K562 (cell line): ENCODE results near the gene MND1. TPM values are rescaled to one million over a fixed set of nuclear protein-coding genes. Genes with fewer than 3 reads are reported as not detected.
A peak's percentile ranks its signal among the peaks of the same experiment; 100 is the strongest.

Experiments used
- ATAC-seq: fragments of 200-7000 bp; cut with Tn5 transposase; 3 replicates; pipeline ENCODE4 v1.9.1; 2020; ENCODE audit warnings: moderate library complexity
- BruUV-seq: library from RNA; stranded (reverse); fragments of 400-500 nt; replicated peaks from 2 replicates; lab custom pipeline; 2021; lab: Mats Ljungman, UMichigan
- CTCF ChIA-PET: fragments of 300-600 bp; formaldehyde crosslinking; extraction: SDS; loops from one replicate; lab custom pipeline; 2021; ENCODE audit warnings: low intra/inter-chr PET ratio; lab: Yijun Ruan, JAX
- POLR2A ChIA-PET: fragments of 300-600, 350-650 bp; sonication (Branson Sonifier 250); formaldehyde crosslinking; extraction: SDS; loops from one replicate; lab custom pipeline; 2021; ENCODE audit warnings: antibody characterized with exemption, inconsistent platforms; lab: Yijun Ruan, JAX
- DNase-seq, 4 experiments: peaks; one replicate each; pipeline versions ENCODE4 v3.0.0 to v3.0.0-alpha.2; 2011 to 2018; ENCODE audit warnings: low spot score in 3 of 4, mixed read lengths in 3 of 4; ENCODE audit errors: extremely low read depth in 1 of 4
- FAIRE-seq: peaks from 2 replicates; lab custom pipeline; 2011; peaks lifted over from hg19 to GRCh38; lab: Jason Lieb, UNC
- H2AFZ ChIP-seq: 2 replicates; pipeline ENCODE4 v1.6.0; 2011; ENCODE audit warnings: low read depth, low read length, control low read depth, inconsistent platforms
- H3K27ac ChIP-seq: fragments of 200-600 bp; 3 replicates; pipeline ENCODE4 v1.8.0; 2011; ENCODE audit warnings: low read depth, mild to moderate bottlenecking, control low read depth, inconsistent platforms, low read length, moderate library complexity, mixed read lengths; ENCODE audit errors: extremely low read depth
- H3K27me3 ChIP-seq, 2 experiments: fragments of 300-600 bp in 1 of 2; 2 replicates in 1 of 2; 3 replicates in 1 of 2; pipeline versions ENCODE4 v1.6.0 to v1.8.0; 2011; ENCODE audit warnings: inconsistent platforms in 2 of 2, low read length in 2 of 2, mild to moderate bottlenecking in 1 of 2, mixed read lengths in 1 of 2, moderate library complexity in 1 of 2; ENCODE audit not compliant: control insufficient read depth in 2 of 2, insufficient read depth in 2 of 2
- H3K36me3 ChIP-seq: fragments of 300-600 bp; 3 replicates; pipeline ENCODE4 v1.8.0; 2011; ENCODE audit warnings: mild to moderate bottlenecking, low read length, inconsistent platforms; ENCODE audit not compliant: control insufficient read depth, insufficient read depth
- H3K4me1 ChIP-seq, 2 experiments: fragments of 200-600 bp in 1 of 2; replicated peaks in 1 of 2; 2 replicates in 1 of 2; 3 replicates in 1 of 2; pipeline versions ENCODE4 v1.5.1 to v1.8.0; 2011; ENCODE audit warnings: inconsistent platforms in 2 of 2, low read length in 2 of 2, mild to moderate bottlenecking in 1 of 2, mixed read lengths in 1 of 2, moderate library complexity in 1 of 2; ENCODE audit not compliant: control insufficient read depth in 2 of 2, insufficient read depth in 2 of 2
- H3K4me2 ChIP-seq: 2 replicates; pipeline ENCODE4 v1.6.1; 2011; ENCODE audit warnings: low read length, control low read depth, inconsistent platforms, mixed read lengths; ENCODE audit not compliant: insufficient read depth
- H3K4me3 ChIP-seq: fragments of 200-600 bp; sonication (generic), shearing (Covaris generic); 2 replicates; pipeline ENCODE4 v1.5.1; 2016; ENCODE audit warnings: control low read depth, inconsistent platforms
- H3K79me2 ChIP-seq: fragments of 200-600 bp; 3 replicates; pipeline ENCODE4 v1.8.0; 2011; ENCODE audit warnings: low read length, inconsistent platforms; ENCODE audit not compliant: control insufficient read depth, insufficient read depth
- H3K9ac ChIP-seq, 2 experiments: 2 replicates each; pipeline versions ENCODE4 v1.6.0 to v1.6.1; 2011; ENCODE audit warnings: low read depth in 2 of 2, low read length in 2 of 2, control low read depth in 1 of 2, inconsistent platforms in 1 of 2, mild to moderate bottlenecking in 1 of 2, mixed read lengths in 1 of 2; ENCODE audit not compliant: insufficient read depth in 1 of 2
- H3K9me1 ChIP-seq: one replicate; pipeline ENCODE4 v1.6.0; 2011; ENCODE audit warnings: inconsistent platforms, mild to moderate bottlenecking, low read length, moderate library complexity; ENCODE audit not compliant: control insufficient read depth, insufficient read depth
- H3K9me3 ChIP-seq: replicated peaks from 2 replicates; pipeline ENCODE4 v1.5.1; 2011; ENCODE audit warnings: low read depth, low read length, inconsistent platforms; ENCODE audit not compliant: control insufficient read depth, insufficient read depth
- H4K20me1 ChIP-seq: replicated peaks from 2 replicates; pipeline ENCODE4 v1.6.1; 2011; ENCODE audit warnings: low read length, inconsistent platforms, mixed read lengths; ENCODE audit not compliant: control insufficient read depth, insufficient read depth
- CBX1 ChIP-seq: sonication (generic); IDR thresholded peaks from 2 replicates; pipeline ENCODE4 v1.6.1; 2016; ENCODE audit warnings: antibody characterized with exemption, low read depth, mild to moderate bottlenecking
- PML ChIP-seq: IDR thresholded peaks from 2 replicates; pipeline ENCODE4 v1.6.1; 2012; ENCODE audit warnings: low read length, inconsistent platforms
- SAFB2 ChIP-seq: fragments of 200-400 bp; formaldehyde crosslinking; IDR thresholded peaks from 2 replicates; pipeline ENCODE4 v1.6.1; 2018; ENCODE audit warnings: borderline replicate concordance, low read length, low read depth, moderate library complexity; ENCODE audit not compliant: severe bottlenecking
- SMAD3 ChIP-seq: fragments of 450-650 bp; formaldehyde crosslinking; conservative IDR thresholded peaks from 2 replicates; pipeline ENCODE4 v1.4.0; 2020; ENCODE audit warnings: mild to moderate bottlenecking
- TAF1 ChIP-seq: IDR thresholded peaks from 2 replicates; pipeline ENCODE4 v1.6.1; 2011; ENCODE audit warnings: mild to moderate bottlenecking, low read length, moderate library complexity; ENCODE audit not compliant: insufficient read depth, control insufficient read depth, severe bottlenecking; ENCODE audit errors: extremely low read depth
- YBX1 ChIP-seq: fragments of 450-650 bp; IDR thresholded peaks from 2 replicates; pipeline ENCODE4 v1.7.1; 2016; ENCODE audit warnings: mild to moderate bottlenecking
- ZNF121 ChIP-seq: sonication (generic); formaldehyde crosslinking; conservative IDR thresholded peaks from 2 replicates; pipeline ENCODE4 v1.8.0; 2022; ENCODE audit warnings: missing genetic modification reagents
- ZNF140 ChIP-seq: fragments of 250-450 bp; sonication (Bioruptor Pico); IDR thresholded peaks from 2 replicates; pipeline ENCODE4 v1.8.0; 2021; ENCODE audit warnings: moderate library complexity, mild to moderate bottlenecking, inconsistent platforms
- ZNF143 ChIP-seq: sonication (generic); formaldehyde crosslinking; IDR thresholded peaks from 2 replicates; pipeline ENCODE4 v1.9.0; 2022; ENCODE audit warnings: mild to moderate bottlenecking, missing genetic modification reagents
- ZNF707 ChIP-seq: fragments of 250-450 bp; sonication (Bioruptor Pico); conservative IDR thresholded peaks from 2 replicates; pipeline ENCODE4 v1.8.0; 2022; ENCODE audit warnings: inconsistent platforms, mild to moderate bottlenecking, moderate library complexity
- WGBS: fragments of 100-300 bp; shearing (Covaris generic); methylation state at CpG from one replicate; pipeline ENCODE4 v1.1.6; 2016; ENCODE audit warnings: low coverage, mixed read lengths; ENCODE audit not compliant: insufficient coverage; ENCODE audit errors: missing lambda C conversion rate; 5-methylcytosine and 5-hydroxymethylcytosine counted together
- in situ Hi-C: fragments of 300-500 bp; cut with MboI; formaldehyde crosslinking; loops from 4 replicates; pipeline ENCODE4 v1.15.0; 2018; ENCODE audit warnings: inconsistent platforms, mixed read lengths
- intact Hi-C: fragments of 100-400 bp; cut with micrococcal nuclease; formaldehyde crosslinking; loops from 2 replicates; pipeline ENCODE4 v1.14.2; 2022
- polyA plus RNA-seq, 8 experiments: library from polyadenylated mRNA; depleted of rRNA in 4 of 8; stranded (reverse) in 5 of 8; unstranded in 3 of 8; fragments of >200 nt; fragmentation: Nextera tagmentation in 2 of 8; fragmentation: Illumina TruSeq in 1 of 8; extraction: Ambion mirVana in 2 of 8; extraction: Trizol in 1 of 8; gene quantifications; 2 replicates each; pipeline versions ENCODE4 v1.2.1 to v1.2.3, GENCODE V29; 2011 to 2014; ENCODE audit warnings: inconsistent platforms in 1 of 8, missing spikeins in 1 of 8
- total RNA-seq, 7 experiments: library from RNA; depleted of rRNA in 6 of 7; stranded (reverse); fragments of >200 nt in 6 of 7; fragmentation: Illumina TruSeq in 2 of 7; extraction: Trizol in 2 of 7; gene quantifications; 2 replicates each; pipeline versions ENCODE4 v1.2.1 to v1.2.3, GENCODE V29; 2011 to 2021; ENCODE audit warnings: low replicate concordance in 1 of 7
- TF ChIP-seq, protein P1 (sequence below): fragments of 250-450 bp; sonication (Bioruptor Pico); IDR thresholded peaks from 2 replicates; pipeline ENCODE4 v1.8.0; 2021; ENCODE audit warnings: moderate library complexity, mild to moderate bottlenecking, inconsistent platforms
- TF ChIP-seq, protein P2 (sequence below): IDR thresholded peaks from 3 replicates; pipeline ENCODE4 v1.6.1; 2011; ENCODE audit warnings: borderline replicate concordance, mild to moderate bottlenecking, moderate library complexity; ENCODE audit not compliant: insufficient read length; ENCODE audit errors: extremely low read depth

MND1 gene
- total and polyA plus RNA-seq, 9 of the 15 experiments (the other 6 are each of a cell fraction or from before 2014, with no cell fraction given): 35.3 to 94.1 (median 59.9) TPM

DNA sequence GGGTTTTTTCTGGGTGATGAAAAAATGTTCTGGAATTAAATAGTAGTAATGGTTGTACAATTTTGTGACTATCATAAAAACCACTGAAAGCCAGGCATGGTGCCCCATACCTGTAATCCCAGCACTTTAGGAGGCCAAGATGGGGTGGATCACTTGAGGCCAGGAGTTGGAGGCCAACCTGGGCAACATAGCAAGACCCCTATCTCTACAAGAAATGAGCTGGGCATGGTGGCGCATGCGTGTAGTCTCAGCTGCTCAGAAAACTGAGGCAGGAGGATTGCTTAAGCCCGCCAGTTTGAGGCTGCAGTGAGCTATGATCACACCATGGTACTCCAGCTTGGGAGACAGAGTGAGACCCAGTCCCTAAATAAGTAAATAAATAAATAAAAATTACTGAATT, 63.4 kb downstream of the MND1 start:
- FAIRE-seq (no peak), DNase-seq (no peak), ATAC-seq (no peak)
- ChIA-PET POLR2A (no interaction called here), CTCF (no interaction called here)
- intact Hi-C loops (no loop called here), in situ Hi-C loops (no loop called here)
- no peaks in the 10 kb centered on the region for H3K79me2 ChIP-seq
- no peak overlapping the region; the same call in 2 of the 3 replicates for H3K27ac ChIP-seq
- H3K4me3 ChIP-seq: no peak overlapping the region
- no peak overlapping the region for H3K9ac ChIP-seq
- 0 out of 2 replicates have a peak, but pooled peaks cover 2% of the 10 kb centered on the region for H3K9me3 ChIP-seq
- TF ChIP-seq YBX1: no peak
- peak; percentile 72 for TF ChIP-seq ZNF121 (CRISPR knock-in tag)
- BruUV-seq: no TSS peak
- H3K9me1 ChIP-seq: no peaks in the 10 kb centered on the region
- H2AFZ ChIP-seq: no peak overlapping the region
- H3K36me3 ChIP-seq: peaks cover 26% of the 10 kb centered on the region
- no peaks in the 10 kb centered on the region for H4K20me1 ChIP-seq
- peaks cover 0 to 17% of the 10 kb centered on the region in 2 experiments; a peak in 3 of 5 replicates for H3K4me1 ChIP-seq
- no peaks in the 10 kb centered on the region for H3K27me3 ChIP-seq
- WGBS: 100% methylated on average over 3 of the region's 3 CpGs
- H3K4me2 ChIP-seq: no peak overlapping the region

DNA sequence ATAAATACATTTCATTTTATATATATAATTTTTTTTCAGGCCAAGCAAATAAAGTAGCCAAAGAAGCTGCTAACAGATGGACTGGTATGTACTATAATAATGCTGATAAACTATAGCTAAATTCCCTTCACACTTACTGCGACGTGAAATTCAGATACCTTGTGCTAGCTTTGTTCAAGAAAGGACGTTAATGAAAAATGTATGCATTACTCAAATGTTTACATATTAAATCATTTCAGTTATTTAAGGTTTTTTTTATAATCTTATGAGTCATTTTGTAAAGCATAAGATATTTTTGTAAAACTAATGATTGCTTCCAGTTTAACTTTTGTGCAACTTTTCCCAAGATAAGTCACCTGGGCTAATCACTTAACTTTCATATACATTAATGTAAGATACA, 64.4 kb downstream of the MND1 start:
- no peaks in the 10 kb centered on the region for H3K9me3 ChIP-seq
- H3K4me3 ChIP-seq: no peak overlapping the region
- DNase-seq: no peak
- intact Hi-C loops: no loop called here
- no peaks in the 10 kb centered on the region for H3K27me3 ChIP-seq
- no peak for FAIRE-seq
- H3K27ac ChIP-seq: peak overlapping the region; percentile 92; the same call in 2 of the 3 replicates
- no TSS peak for BruUV-seq
- POLR2A ChIA-PET: interaction anchor here (1.0 to 1.7 kb wide), 3 partner anchors 9 to 57 kb away, joined by 3 to 4 read pairs (median 3); partner anchors contain the start of gene TMEM131L
- no peak for ATAC-seq
- no peaks in the 10 kb centered on the region for H3K9me1 ChIP-seq
- peak overlapping the region in 1 of 2 experiments; percentile 69; a peak in 1 of 4 replicates for H3K9ac ChIP-seq
- TF ChIP-seq SAFB2: no peak
- TF ChIP-seq ZNF140 (CRISPR knock-in tag): no peak
- TF ChIP-seq TAF1: no peak
- TF ChIP-seq, protein P1, sequence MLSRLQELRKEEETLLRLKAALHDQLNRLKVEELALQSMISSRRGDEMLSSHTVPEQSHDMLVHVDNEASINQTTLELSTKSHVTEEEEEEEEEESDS: no peak
- no peak for TF ChIP-seq ZNF143
- TF ChIP-seq PML: no peak
- no peak for TF ChIP-seq YBX1
- no peak for TF ChIP-seq CBX1
- no peak for TF ChIP-seq ZNF707
- no peak for TF ChIP-seq SMAD3 (CRISPR knock-in tag)
- TF ChIP-seq, protein P2, sequence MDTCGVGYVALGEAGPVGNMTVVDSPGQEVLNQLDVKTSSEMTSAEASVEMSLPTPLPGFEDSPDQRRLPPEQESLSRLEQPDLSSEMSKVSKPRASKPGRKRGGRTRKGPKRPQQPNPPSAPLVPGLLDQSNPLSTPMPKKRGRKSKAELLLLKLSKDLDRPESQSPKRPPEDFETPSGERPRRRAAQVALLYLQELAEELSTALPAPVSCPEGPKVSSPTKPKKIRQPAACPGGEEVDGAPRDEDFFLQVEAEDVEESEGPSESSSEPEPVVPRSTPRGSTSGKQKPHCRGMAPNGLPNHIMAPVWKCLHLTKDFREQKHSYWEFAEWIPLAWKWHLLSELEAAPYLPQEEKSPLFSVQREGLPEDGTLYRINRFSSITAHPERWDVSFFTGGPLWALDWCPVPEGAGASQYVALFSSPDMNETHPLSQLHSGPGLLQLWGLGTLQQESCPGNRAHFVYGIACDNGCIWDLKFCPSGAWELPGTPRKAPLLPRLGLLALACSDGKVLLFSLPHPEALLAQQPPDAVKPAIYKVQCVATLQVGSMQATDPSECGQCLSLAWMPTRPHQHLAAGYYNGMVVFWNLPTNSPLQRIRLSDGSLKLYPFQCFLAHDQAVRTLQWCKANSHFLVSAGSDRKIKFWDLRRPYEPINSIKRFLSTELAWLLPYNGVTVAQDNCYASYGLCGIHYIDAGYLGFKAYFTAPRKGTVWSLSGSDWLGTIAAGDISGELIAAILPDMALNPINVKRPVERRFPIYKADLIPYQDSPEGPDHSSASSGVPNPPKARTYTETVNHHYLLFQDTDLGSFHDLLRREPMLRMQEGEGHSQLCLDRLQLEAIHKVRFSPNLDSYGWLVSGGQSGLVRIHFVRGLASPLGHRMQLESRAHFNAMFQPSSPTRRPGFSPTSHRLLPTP: no peak
- no peaks in the 10 kb centered on the region for H3K79me2 ChIP-seq
- CTCF ChIA-PET: no interaction called here
- peaks cover 27% of the 10 kb centered on the region for H3K36me3 ChIP-seq
- 79% methylated on average over 3 of the region's 3 CpGs for WGBS
- in situ Hi-C loops: no loop called here
- H3K4me2 ChIP-seq: no peak overlapping the region
- H2AFZ ChIP-seq: no peak overlapping the region
- peaks cover 0 to 17% of the 10 kb centered on the region in 2 experiments; a peak in 3 of 5 replicates for H3K4me1 ChIP-seq
- H4K20me1 ChIP-seq: no peaks in the 10 kb centered on the region
